HFF-Myc (cell line): Measurements from ENCODE around the gene MYO18B.

Source experiments
- DNase-seq: peaks from one replicate; pipeline ENCODE4 v3.0.0-alpha.2; 2011; ENCODE audit warnings: low read depth; ENCODE audit errors: extremely low read depth
- H3K4me3 ChIP-seq: replicated peaks from 2 replicates; pipeline ENCODE4 v1.5.1; 2011; ENCODE audit warnings: low read depth, mild to moderate bottlenecking, control low read depth, low read length
- CTCF ChIP-seq: IDR thresholded peaks from 2 replicates; pipeline ENCODE4 v1.5.1; 2012; ENCODE audit warnings: mild to moderate bottlenecking, low read depth, low read length, control low read depth; ENCODE audit errors: missing control alignments

MYO18B gene

GRCh38 chr22:25766418-25766817, 24.4 kb downstream of the MYO18B start:
- H3K4me3 ChIP-seq: no peak overlapping the region
- DNase-seq: no peak
- TF ChIP-seq CTCF: no peak

- no peak for DNase-seq
- TF ChIP-seq CTCF: no peak
- H3K4me3 ChIP-seq: no peak overlapping the region
These were observed 28.3 kb downstream of the MYO18B start for GRCh38 chr22:25770333-25770732.

GRCh38 chr22:25772288-25772687, 30.3 kb downstream of the MYO18B start:
- no peak for TF ChIP-seq CTCF
- H3K4me3 ChIP-seq: no peak overlapping the region
- DNase-seq: no peak

- peak; percentile 65 for TF ChIP-seq CTCF
- no peak for DNase-seq
- H3K4me3 ChIP-seq: no peak overlapping the region
These were observed 32.6 kb downstream of the MYO18B start for GRCh38 chr22:25774575-25775026.

GRCh38 chr22:25775531-25775930, 33.5 kb downstream of the MYO18B start:
- no peak overlapping the region for H3K4me3 ChIP-seq
- no peak for DNase-seq
- no peak for TF ChIP-seq CTCF

- TF ChIP-seq CTCF: no peak
- no peak overlapping the region for H3K4me3 ChIP-seq
- DNase-seq: no peak
These were observed 35.4 kb downstream of the MYO18B start for GRCh38 chr22:25777411-25777810.

GRCh38 chr22:25777870-25778269, 35.9 kb downstream of the MYO18B start:
- no peak for DNase-seq
- no peak overlapping the region for H3K4me3 ChIP-seq
- TF ChIP-seq CTCF: peak; percentile 24
